ENCODE measurements around the gene ZNF283.
"Not testable (repeated sequence)": the region's sequence is repeated elsewhere in the genome, so short reads cannot be mapped to it uniquely, and the experiment has no call there.

ZNF283 gene

GRCh38 chr19:43811837-43812236 is 15.3 kb upstream of the ZNF283 start:
- no peak for TF ChIP-seq CTCF (IDR thresholded peaks at IDR 0.05; ENCODE audit: borderline replicate concordance, insufficient read depth, low read depth, low read length)

GRCh38 chr19:43812259-43812658 is 14.9 kb upstream of the ZNF283 start:
- no peak overlapping the region for H3K4me3 ChIP-seq (ENCODE audit: low read depth, low read length)
- no peak for TF ChIP-seq CTCF (IDR thresholded peaks at IDR 0.05; ENCODE audit: borderline replicate concordance, insufficient read depth, low read depth, low read length)

More at GRCh38 chr19:43811837-43812236, 15.3 kb upstream of the ZNF283 start:
- no peak overlapping the region for H3K4me3 ChIP-seq (ENCODE audit: low read depth, low read length)

GRCh38 chr19:43812688-43813087 is 14.4 kb upstream of the ZNF283 start:
- TF ChIP-seq CTCF (IDR thresholded peaks at IDR 0.05; ENCODE audit: borderline replicate concordance, insufficient read depth, low read depth, low read length): no peak
- H3K4me3 ChIP-seq (ENCODE audit: low read depth, low read length): no peak overlapping the region

GRCh38 chr19:43814663-43815352 is 12.3 kb upstream of the ZNF283 start:
- no peak for TF ChIP-seq CTCF (IDR thresholded peaks at IDR 0.05; ENCODE audit: borderline replicate concordance, insufficient read depth, low read depth, low read length)
- no peak overlapping the region for H3K4me3 ChIP-seq (ENCODE audit: low read depth, low read length)

- H3K4me3 ChIP-seq (ENCODE audit: low read depth, low read length): not testable (repeated sequence)
Measured at GRCh38 chr19:43817454-43817853, 9.7 kb upstream of the ZNF283 start.

- TF ChIP-seq CTCF (IDR thresholded peaks at IDR 0.05; ENCODE audit: borderline replicate concordance, insufficient read depth, low read depth, low read length): no peak
- H3K4me3 ChIP-seq (ENCODE audit: low read depth, low read length): no peak overlapping the region
Measured at GRCh38 chr19:43818500-43818899, 8.6 kb upstream of the ZNF283 start.

- no peak for TF ChIP-seq CTCF (IDR thresholded peaks at IDR 0.05; ENCODE audit: borderline replicate concordance, insufficient read depth, low read depth, low read length)
- H3K4me3 ChIP-seq (ENCODE audit: low read depth, low read length): peak overlapping the region; percentile 32
Measured at GRCh38 chr19:43820098-43820883, 6.8 kb upstream of the ZNF283 start.

All from GM12875 (cell line).